Endodermal cell (in vitro differentiated cells): ENCODE measurements around the gene STX8. TPM values are rescaled to one million over a fixed set of nuclear protein-coding genes. Genes with fewer than 3 reads are reported as not detected.

Experiments used
- DNase-seq: peaks from one replicate; pipeline ENCODE4 v3.0.0-alpha.2; 2017
- H3K27ac ChIP-seq: 2 replicates; pipeline ENCODE4 v1.5.1; 2013; ENCODE audit warnings: mild to moderate bottlenecking, low read depth, low read length, moderate library complexity
- H3K27me3 ChIP-seq: 2 replicates; pipeline ENCODE4 v1.6.1; 2013; ENCODE audit warnings: mild to moderate bottlenecking, low read length, moderate library complexity; ENCODE audit not compliant: insufficient read depth, control insufficient read depth, poor library complexity, severe bottlenecking
- H3K36me3 ChIP-seq: 2 replicates; pipeline ENCODE4 v1.7.0; 2013; ENCODE audit warnings: mild to moderate bottlenecking, low read length, moderate library complexity; ENCODE audit not compliant: control insufficient read depth, insufficient read depth
- H3K4me1 ChIP-seq: one replicate; pipeline ENCODE4 v1.7.0; 2013; ENCODE audit warnings: low read length; ENCODE audit not compliant: control insufficient read depth, insufficient read depth
- H3K4me3 ChIP-seq: 2 replicates; pipeline ENCODE4 v1.5.1; 2013; ENCODE audit warnings: mild to moderate bottlenecking, low read length, moderate library complexity
- H3K9ac ChIP-seq: 2 replicates; pipeline ENCODE4 v1.6.1; 2013; ENCODE audit warnings: mild to moderate bottlenecking, low read length, moderate library complexity; ENCODE audit not compliant: poor library complexity, severe bottlenecking; ENCODE audit errors: extremely low read depth
- H3K9me3 ChIP-seq: 2 replicates; pipeline ENCODE4 v1.6.1; 2013; ENCODE audit warnings: mild to moderate bottlenecking, low read length, moderate library complexity; ENCODE audit not compliant: control insufficient read depth
- H3K27ac Mint-ChIP-seq: 2 replicates; pipeline ENCODE4 v1.8.0; 2020; ENCODE audit warnings: mixed read lengths
- H3K27me3 Mint-ChIP-seq: 2 replicates; pipeline ENCODE4 v1.8.0; 2021; ENCODE audit warnings: mild to moderate bottlenecking, mixed read lengths; ENCODE audit not compliant: insufficient read depth
- H3K36me3 Mint-ChIP-seq: 2 replicates; pipeline ENCODE4 v1.8.0; 2020; ENCODE audit warnings: low read depth, mixed read lengths
- H3K4me1 Mint-ChIP-seq: 2 replicates; pipeline ENCODE4 v1.8.0; 2020; ENCODE audit warnings: mixed read lengths
- H3K4me3 Mint-ChIP-seq: 2 replicates; pipeline ENCODE4 v1.8.0; 2020; ENCODE audit warnings: mild to moderate bottlenecking, moderate library complexity, mixed read lengths
- H3K9me3 Mint-ChIP-seq: 2 replicates; pipeline ENCODE4 v1.8.0; 2020; ENCODE audit warnings: mild to moderate bottlenecking, mixed read lengths
- CTCF ChIP-seq: fragments of 200-600 bp; sonication (generic); conservative IDR thresholded peaks from 2 replicates; pipeline ENCODE4 v1.5.0; 2021; ENCODE audit warnings: antibody characterized with exemption, mild to moderate bottlenecking
- WGBS, 2 experiments: methylation state at CpG; one replicate each; pipeline versions ENCODE4 v1.1.5 to v1.1.7; 2013; ENCODE audit warnings: missing lambda C conversion rate in 2 of 2, mixed read lengths in 1 of 2; ENCODE audit not compliant: insufficient coverage in 1 of 2, insufficient read length in 1 of 2; 5-methylcytosine and 5-hydroxymethylcytosine counted together
- total RNA-seq, 2 donors: library from RNA; stranded (reverse); fragmentation: NEBNext Ultra II Directional in 1 of 2; extraction: Animal tissue kit (Norgen Biotek cat#: 25700) in 1 of 2; gene quantifications; 2 replicates in 1 of 2; 3 replicates in 1 of 2; pipeline ENCODE4 v1.2.1, GENCODE V29; 2021

STX8 gene
- total RNA-seq, 2 donors from 2014 or later, result 82.5 to 98.2 TPM

GRCh38 chr17:9218911-9219310 is 356.7 kb downstream of the STX8 start:
- Histone ChIP-seq H3K4me3 (no peak overlapping the region), H3K4me1 (peaks cover 8% of the 10 kb centered on the region), H3K36me3 (peaks cover 48% of the 10 kb centered on the region), H3K9ac (no peak overlapping the region), H3K9me3 (peaks cover 26% of the 10 kb centered on the region), H3K27me3 (no peaks in the 10 kb centered on the region), H3K27ac (no peak overlapping the region)
- Mint-ChIP-seq H3K36me3 (peaks cover 28% of the 10 kb centered on the region), H3K9me3 (peaks cover 23% of the 10 kb centered on the region), H3K4me3 (no peak overlapping the region), H3K27ac (no peak overlapping the region), H3K4me1 (peaks cover 21% of the 10 kb centered on the region), H3K27me3 (no peaks in the 10 kb centered on the region)
- 96 to 98% methylated on average over 14 to 15 of the region's 15 CpGs for WGBS, 2 experiments
- TF ChIP-seq CTCF, result no peak
- DNase-seq, result no peak

- no peak for TF ChIP-seq CTCF
- peaks cover 27% of the 10 kb centered on the region for H3K9me3 ChIP-seq
- H3K9ac ChIP-seq, result no peak overlapping the region
- peaks cover 23% of the 10 kb centered on the region for H3K9me3 Mint-ChIP-seq
- peak overlapping the region; percentile 93 for H3K27ac Mint-ChIP-seq
- no peak overlapping the region for H3K4me3 ChIP-seq
- H3K4me1 Mint-ChIP-seq, result peaks cover 21% of the 10 kb centered on the region
- H3K36me3 Mint-ChIP-seq, result peaks cover 28% of the 10 kb centered on the region
- H3K27me3 Mint-ChIP-seq, result no peaks in the 10 kb centered on the region
- no peaks in the 10 kb centered on the region for H3K27me3 ChIP-seq
- DNase-seq, result no peak
- H3K4me3 Mint-ChIP-seq, result no peak overlapping the region
- WGBS, 2 experiments, result 85% methylated on average over 7 to 8 of the region's 8 CpGs
- peaks cover 8% of the 10 kb centered on the region for H3K4me1 ChIP-seq
- peaks cover 48% of the 10 kb centered on the region for H3K36me3 ChIP-seq
- H3K27ac ChIP-seq, result no peak overlapping the region
These were observed 357.5 kb downstream of the STX8 start for GRCh38 chr17:9218064-9218635.

- Mint-ChIP-seq H3K4me3 (no peak overlapping the region), H3K4me1 (peaks cover 21% of the 10 kb centered on the region), H3K27me3 (no peaks in the 10 kb centered on the region), H3K27ac (peak overlapping the region; percentile 93), H3K9me3 (peaks cover 23% of the 10 kb centered on the region), H3K36me3 (peaks cover 24% of the 10 kb centered on the region)
- Histone ChIP-seq H3K4me1 (peaks cover 8% of the 10 kb centered on the region), H3K9me3 (peaks cover 27% of the 10 kb centered on the region), H3K27me3 (no peaks in the 10 kb centered on the region), H3K9ac (no peak overlapping the region), H3K4me3 (no peak overlapping the region), H3K36me3 (peaks cover 44% of the 10 kb centered on the region), H3K27ac (no peak overlapping the region)
- TF ChIP-seq CTCF, result no peak
- peak; percentile 54 for DNase-seq
- WGBS, 2 experiments, result 64 to 93% methylated on average over 3 to 5 of the region's 5 CpGs
These were observed 358.2 kb downstream of the STX8 start for GRCh38 chr17:9217151-9218056.
